ENCODE data around the gene SH3BGRL2.
"Not testable (repeated sequence)": the region's sequence is repeated elsewhere in the genome, so short reads cannot be mapped to it uniquely, and the experiment has no call there.

The SH3BGRL2 gene

DNA sequence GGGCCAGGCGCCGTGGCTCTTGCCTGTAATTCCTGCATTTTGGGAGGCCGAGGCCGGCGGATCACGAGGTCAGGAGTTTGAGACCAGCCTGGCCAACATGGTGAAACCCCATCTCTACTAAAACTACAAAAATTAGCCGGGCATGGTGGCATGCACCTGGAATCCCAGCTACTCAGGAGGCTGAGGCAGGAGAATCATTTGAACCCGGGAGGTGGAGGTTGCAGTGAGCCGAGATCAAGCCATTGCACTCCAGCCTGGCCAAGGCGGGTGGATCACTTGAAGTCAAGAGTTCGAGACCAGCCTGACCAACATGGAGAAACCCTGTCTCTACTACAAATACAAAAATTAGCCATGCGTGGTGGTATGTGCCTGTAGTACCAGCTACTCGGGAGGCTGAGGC, 12.7 kb upstream of the SH3BGRL2 start:
- not testable (repeated sequence) for H3K4me3 ChIP-seq (ENCODE audit: low read length); H3K9ac ChIP-seq (ENCODE audit: low read depth, low read length); H3K27ac ChIP-seq (ENCODE audit: low read length); H3K4me1 ChIP-seq (ENCODE audit: insufficient read depth, low read length); H3K27me3 ChIP-seq (ENCODE audit: insufficient read depth, low read length); H3K36me3 ChIP-seq (ENCODE audit: insufficient read depth, low read depth, low read length); H3K9me3 ChIP-seq (ENCODE audit: insufficient read depth, low read depth, low read length)

DNA sequence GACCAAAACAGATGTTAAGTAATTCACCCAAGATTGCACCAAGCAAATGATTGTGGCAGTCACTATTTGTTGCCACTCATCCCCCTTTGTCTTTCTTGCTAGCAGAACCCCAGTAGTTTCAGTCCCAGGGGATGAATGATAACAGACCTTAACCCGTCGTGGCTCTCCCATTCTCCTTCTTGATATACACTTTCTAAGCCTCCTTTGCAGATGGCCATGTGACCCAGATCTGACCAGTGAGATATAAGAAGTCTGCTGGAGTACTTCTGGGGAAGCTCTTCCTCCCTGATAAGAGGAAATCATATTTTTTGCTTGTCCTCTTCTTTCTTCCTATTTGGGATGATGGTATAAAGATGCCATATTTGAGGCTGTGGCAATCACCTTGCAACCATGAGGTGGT, 9.6 kb upstream of the SH3BGRL2 start:
- no peak overlapping the region for H3K4me3 ChIP-seq (ENCODE audit: low read length)

DNA sequence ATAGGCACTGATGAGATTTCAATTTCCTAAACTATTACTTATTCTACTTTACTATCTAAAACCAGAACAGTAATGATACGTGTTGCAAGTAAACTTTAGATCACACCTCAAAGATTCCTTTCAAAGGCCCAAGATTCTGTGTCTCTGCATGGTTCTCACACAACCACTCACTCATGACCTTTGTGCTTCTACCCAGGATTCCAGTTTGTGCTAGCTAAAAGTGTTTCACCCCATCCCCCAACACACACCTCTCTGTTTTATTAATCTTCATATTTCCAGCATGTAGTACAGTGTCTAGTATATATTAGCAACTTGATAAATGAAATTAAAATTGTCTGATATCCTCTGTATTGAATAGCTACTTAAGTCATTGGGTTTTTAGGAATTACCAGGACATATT, 8.8 kb upstream of the SH3BGRL2 start:
- Histone ChIP-seq H3K9me3 (ENCODE audit: insufficient read depth, low read depth, low read length) (no peaks in the 10 kb centered on the region), H3K27ac (ENCODE audit: low read length) (no peak overlapping the region), H3K9ac (ENCODE audit: low read depth, low read length) (no peak overlapping the region), H3K27me3 (ENCODE audit: insufficient read depth, low read length) (no peaks in the 10 kb centered on the region), H3K4me3 (ENCODE audit: low read length) (no peak overlapping the region), H3K4me1 (ENCODE audit: insufficient read depth, low read length) (peaks cover 4% of the 10 kb centered on the region; the same call in 1 of the 2 replicates), H3K36me3 (ENCODE audit: insufficient read depth, low read depth, low read length) (no peaks in the 10 kb centered on the region)

More for the DNA sequence above, 9.6 kb upstream of the SH3BGRL2 start:
- Histone ChIP-seq H3K27ac (ENCODE audit: low read length) (no peak overlapping the region), H3K9me3 (ENCODE audit: insufficient read depth, low read depth, low read length) (no peaks in the 10 kb centered on the region), H3K9ac (ENCODE audit: low read depth, low read length) (no peak overlapping the region), H3K4me1 (ENCODE audit: insufficient read depth, low read length) (peaks cover 4% of the 10 kb centered on the region; the same call in 1 of the 2 replicates), H3K27me3 (ENCODE audit: insufficient read depth, low read length) (no peaks in the 10 kb centered on the region), H3K36me3 (ENCODE audit: insufficient read depth, low read depth, low read length) (no peaks in the 10 kb centered on the region)

DNA sequence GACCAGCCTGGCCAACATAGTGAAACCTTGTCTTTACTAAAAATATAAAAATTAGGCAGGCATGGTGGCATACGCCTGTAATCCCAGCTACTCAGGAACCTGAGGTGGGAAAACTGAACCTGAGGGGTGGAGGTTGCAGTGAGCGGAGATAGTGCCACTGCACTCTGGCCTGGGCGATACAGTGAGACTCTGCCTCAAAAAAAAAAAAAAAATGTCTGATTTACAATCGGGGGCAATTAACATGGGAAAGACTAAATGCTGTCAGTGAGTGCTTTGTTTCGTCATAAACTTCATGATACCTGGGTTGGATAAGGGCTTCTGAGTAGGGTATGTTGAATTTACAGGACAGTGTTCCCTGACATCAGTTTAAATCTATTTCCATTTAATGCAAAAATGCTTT, 8.0 kb upstream of the SH3BGRL2 start:
- Histone ChIP-seq H3K9me3 (ENCODE audit: insufficient read depth, low read depth, low read length) (no peaks in the 10 kb centered on the region), H3K4me3 (ENCODE audit: low read length) (no peak overlapping the region), H3K36me3 (ENCODE audit: insufficient read depth, low read depth, low read length) (no peaks in the 10 kb centered on the region), H3K27ac (ENCODE audit: low read length) (no peak overlapping the region), H3K27me3 (ENCODE audit: insufficient read depth, low read length) (no peaks in the 10 kb centered on the region), H3K4me1 (ENCODE audit: insufficient read depth, low read length) (peaks cover 4% of the 10 kb centered on the region; the same call in 1 of the 2 replicates), H3K9ac (ENCODE audit: low read depth, low read length) (no peak overlapping the region)

DNA sequence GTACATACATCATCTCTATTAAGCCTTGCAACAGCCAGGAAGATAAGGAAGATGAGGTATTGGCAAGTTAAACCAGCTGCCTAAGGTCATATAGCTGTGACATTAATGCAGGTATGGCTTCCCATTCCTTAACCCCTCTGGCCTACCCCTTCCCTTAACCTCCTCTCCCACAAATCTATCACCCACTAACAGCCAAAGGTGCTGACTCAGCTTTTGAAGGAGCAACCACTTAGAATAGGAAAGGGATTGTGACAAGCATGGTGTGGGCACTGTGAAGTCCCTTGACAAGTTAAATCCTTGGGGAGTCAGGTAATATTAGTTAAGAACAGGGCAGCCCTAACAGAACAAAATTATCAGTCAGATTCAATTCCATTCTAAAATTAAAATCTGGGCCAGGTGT, 5.4 kb upstream of the SH3BGRL2 start:
- no peaks in the 10 kb centered on the region for H3K4me1 ChIP-seq (ENCODE audit: insufficient read depth, low read length)

DNA sequence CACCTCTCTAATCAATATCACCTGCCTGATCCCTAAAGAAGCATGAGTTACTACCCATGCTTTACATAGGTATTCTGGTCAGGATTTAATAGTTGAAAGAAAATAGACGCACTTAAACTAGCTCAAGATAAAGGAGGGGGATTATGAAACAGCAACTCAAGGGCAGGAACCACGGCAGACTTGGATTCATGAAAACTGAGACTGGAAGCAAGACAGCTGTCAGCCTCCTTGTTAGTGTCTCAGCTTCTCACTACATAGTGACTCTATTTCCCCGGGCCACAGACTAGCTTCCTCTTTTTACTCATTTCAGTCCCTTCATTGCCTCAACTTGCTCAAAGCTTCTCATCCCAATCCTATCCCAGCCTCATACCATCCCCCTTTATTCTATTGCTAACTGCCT, 4.3 kb upstream of the SH3BGRL2 start:
- Histone ChIP-seq H3K9me3 (ENCODE audit: insufficient read depth, low read depth, low read length) (no peaks in the 10 kb centered on the region), H3K4me1 (ENCODE audit: insufficient read depth, low read length) (no peaks in the 10 kb centered on the region; the same call in 1 of the 2 replicates), H3K36me3 (ENCODE audit: insufficient read depth, low read depth, low read length) (no peaks in the 10 kb centered on the region), H3K27ac (ENCODE audit: low read length) (no peak overlapping the region), H3K4me3 (ENCODE audit: low read length) (no peak overlapping the region), H3K27me3 (ENCODE audit: insufficient read depth, low read length) (peaks cover 21% of the 10 kb centered on the region), H3K9ac (ENCODE audit: low read depth, low read length) (no peak overlapping the region)

More for the DNA sequence above, 5.4 kb upstream of the SH3BGRL2 start:
- no peaks in the 10 kb centered on the region for H3K9me3 ChIP-seq (ENCODE audit: insufficient read depth, low read depth, low read length)
- H3K27ac ChIP-seq (ENCODE audit: low read length): no peak overlapping the region
- no peaks in the 10 kb centered on the region for H3K36me3 ChIP-seq (ENCODE audit: insufficient read depth, low read depth, low read length)
- H3K9ac ChIP-seq (ENCODE audit: low read depth, low read length): no peak overlapping the region
- H3K27me3 ChIP-seq (ENCODE audit: insufficient read depth, low read length): peaks cover 17% of the 10 kb centered on the region
- H3K4me3 ChIP-seq (ENCODE audit: low read length): no peak overlapping the region

DNA sequence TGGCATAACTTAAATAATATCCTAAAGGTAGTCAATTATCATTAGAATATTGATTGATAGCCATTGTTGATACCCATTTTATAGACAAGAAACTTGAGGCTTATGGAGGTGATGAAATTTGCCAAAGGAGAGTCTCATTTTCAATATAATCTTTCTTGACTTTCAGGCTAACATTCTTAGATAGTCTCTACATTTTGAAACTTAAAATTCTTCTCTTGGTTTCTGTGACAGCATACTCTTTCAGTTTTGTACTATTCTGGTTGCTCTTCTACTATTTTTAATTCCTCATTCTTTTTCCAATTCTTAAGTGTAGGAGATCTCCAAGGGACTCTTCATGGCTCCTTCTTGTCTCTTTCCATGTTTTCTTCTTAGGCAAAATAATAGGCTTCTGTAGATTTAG, 3.7 kb upstream of the SH3BGRL2 start:
- Histone ChIP-seq H3K4me3 (ENCODE audit: low read length) (no peak overlapping the region), H3K36me3 (ENCODE audit: insufficient read depth, low read depth, low read length) (no peaks in the 10 kb centered on the region), H3K27me3 (ENCODE audit: insufficient read depth, low read length) (peaks cover 27% of the 10 kb centered on the region), H3K9me3 (ENCODE audit: insufficient read depth, low read depth, low read length) (no peaks in the 10 kb centered on the region), H3K4me1 (ENCODE audit: insufficient read depth, low read length) (no peaks in the 10 kb centered on the region; the same call in 1 of the 2 replicates), H3K27ac (ENCODE audit: low read length) (no peak overlapping the region), H3K9ac (ENCODE audit: low read depth, low read length) (no peak overlapping the region)

DNA sequence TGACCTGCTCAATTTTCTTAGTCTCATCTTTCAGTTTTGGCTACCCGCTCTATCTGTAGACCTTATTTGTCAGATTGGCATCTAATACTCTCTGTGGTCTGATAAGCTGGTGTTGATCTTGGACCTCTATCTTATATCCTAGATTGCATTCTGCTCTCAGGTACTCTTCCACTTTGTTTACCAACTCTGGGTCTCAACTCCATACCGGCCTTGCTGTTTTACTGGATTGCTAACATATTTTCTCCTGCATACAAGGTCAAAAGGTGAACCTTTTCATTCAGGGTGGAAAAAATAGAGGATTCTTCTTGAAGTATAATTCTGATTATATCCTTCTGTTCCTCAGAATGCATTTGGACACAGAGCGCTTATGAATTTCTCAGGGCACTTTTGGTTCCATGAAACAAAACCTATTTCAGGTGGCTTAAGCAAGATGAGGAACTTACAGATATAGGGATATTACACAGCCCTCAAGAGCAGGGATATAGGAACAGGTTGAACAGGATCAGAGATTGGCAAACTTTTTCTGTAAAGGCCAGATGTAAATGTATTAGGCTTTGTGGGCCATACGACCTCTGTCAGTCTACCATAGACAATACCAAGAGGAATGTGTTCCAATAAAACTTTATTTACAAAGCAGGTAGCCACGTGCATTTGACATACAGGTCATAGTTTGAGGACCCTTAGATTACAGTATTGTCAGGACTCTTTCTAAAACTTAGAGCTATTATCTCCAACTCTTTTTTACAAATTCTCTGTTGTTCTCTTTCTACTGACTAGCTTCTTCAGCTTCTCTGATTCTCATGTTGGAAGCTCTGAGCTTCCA, 2.5 kb upstream of the SH3BGRL2 start:
- Histone ChIP-seq H3K4me3 (ENCODE audit: low read length) (no peak overlapping the region), H3K27me3 (ENCODE audit: insufficient read depth, low read length) (peaks cover 29% of the 10 kb centered on the region), H3K36me3 (ENCODE audit: insufficient read depth, low read depth, low read length) (no peaks in the 10 kb centered on the region), H3K9me3 (ENCODE audit: insufficient read depth, low read depth, low read length) (no peaks in the 10 kb centered on the region), H3K4me1 (ENCODE audit: insufficient read depth, low read length) (peaks cover 2% of the 10 kb centered on the region), H3K27ac (ENCODE audit: low read length) (no peak overlapping the region), H3K9ac (ENCODE audit: low read depth, low read length) (no peak overlapping the region)

DNA sequence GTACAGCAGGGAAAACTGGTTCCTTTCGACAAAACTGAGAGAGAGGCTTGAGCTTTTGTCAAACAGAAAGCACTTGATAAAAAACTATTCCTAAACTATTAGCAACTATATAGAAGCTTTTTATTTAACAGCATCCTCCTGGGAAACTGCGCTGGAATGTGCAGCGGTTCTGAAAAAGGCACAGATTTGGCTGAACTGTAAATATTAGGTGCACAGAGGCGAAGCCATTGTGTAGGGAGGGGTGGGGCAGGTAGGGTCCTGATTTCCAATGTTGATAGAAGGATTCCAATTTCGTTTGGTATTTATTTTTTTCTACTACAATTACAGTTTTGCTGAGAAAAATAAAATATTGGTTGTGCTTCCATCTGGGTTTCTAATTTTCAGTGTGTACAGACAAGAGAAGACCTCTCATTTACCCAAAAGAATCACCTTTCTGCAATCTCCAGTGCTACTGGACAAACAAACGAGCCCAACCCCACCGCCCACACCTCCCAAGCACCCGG, 698 bp upstream of the SH3BGRL2 start:
- Histone ChIP-seq H3K9me3 (ENCODE audit: insufficient read depth, low read depth, low read length) (no peaks in the 10 kb centered on the region), H3K27ac (ENCODE audit: low read length) (no peak overlapping the region), H3K4me3 (ENCODE audit: low read length) (peak overlapping the region; percentile 95), H3K9ac (ENCODE audit: low read depth, low read length) (peak overlapping the region; percentile 77; the same call in 1 of the 2 replicates), H3K4me1 (ENCODE audit: insufficient read depth, low read length) (peaks cover 6% of the 10 kb centered on the region), H3K27me3 (ENCODE audit: insufficient read depth, low read length) (peaks cover 29% of the 10 kb centered on the region), H3K36me3 (ENCODE audit: insufficient read depth, low read depth, low read length) (no peaks in the 10 kb centered on the region)

DNA sequence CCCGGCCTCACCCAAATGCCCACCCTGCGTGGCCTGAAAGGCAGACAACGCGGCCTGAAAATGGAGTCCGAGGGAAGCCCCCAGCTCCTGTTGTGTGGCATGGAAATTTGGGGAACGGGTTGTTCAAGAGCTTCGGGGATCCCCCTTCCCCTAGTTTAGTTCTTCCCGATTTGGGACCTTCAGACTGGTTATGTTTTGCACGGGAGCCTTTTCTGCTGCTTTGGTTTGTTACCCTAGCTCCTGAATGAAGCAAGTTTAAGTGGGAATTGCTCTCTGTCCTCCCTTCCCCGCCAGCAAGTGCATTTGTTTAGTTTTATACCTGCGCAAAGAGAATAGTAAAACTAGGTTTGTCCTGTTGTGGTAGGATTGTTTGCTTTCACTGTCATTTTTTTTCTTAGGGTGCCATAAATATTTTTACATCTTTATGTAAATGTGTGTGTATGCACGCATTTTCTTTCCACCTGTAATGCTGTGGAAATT, 604 bp downstream of the SH3BGRL2 start:
- Histone ChIP-seq H3K9ac (ENCODE audit: low read depth, low read length) (peak overlapping the region; percentile 77; the same call in 1 of the 2 replicates), H3K36me3 (ENCODE audit: insufficient read depth, low read depth, low read length) (no peaks in the 10 kb centered on the region), H3K4me1 (ENCODE audit: insufficient read depth, low read length) (peaks cover 6% of the 10 kb centered on the region), H3K9me3 (ENCODE audit: insufficient read depth, low read depth, low read length) (no peaks in the 10 kb centered on the region), H3K27me3 (ENCODE audit: insufficient read depth, low read length) (peaks cover 29% of the 10 kb centered on the region), H3K4me3 (ENCODE audit: low read length) (peak overlapping the region; percentile 95), H3K27ac (ENCODE audit: low read length) (no peak overlapping the region)

DNA sequence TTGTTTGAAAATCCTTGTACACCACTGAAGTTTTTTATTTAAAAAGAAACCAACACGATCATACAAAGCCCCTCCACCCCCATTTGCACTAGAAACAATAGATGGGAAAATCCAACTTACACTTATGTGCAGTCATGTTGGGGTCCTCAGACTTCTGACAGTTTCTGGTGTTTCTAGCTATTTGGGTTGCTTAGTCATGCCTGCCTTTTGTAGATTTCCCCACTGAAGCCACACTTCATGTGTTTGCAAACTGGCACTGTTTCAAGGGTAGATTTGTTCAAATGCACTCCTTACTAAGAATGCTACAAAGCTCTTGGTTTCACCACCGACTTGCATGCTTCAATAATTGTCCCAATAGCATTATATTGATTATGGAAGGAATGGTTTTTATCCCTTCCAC, 1.5 kb downstream of the SH3BGRL2 start:
- H3K9ac ChIP-seq (ENCODE audit: low read depth, low read length): no peak overlapping the region
- H3K9me3 ChIP-seq (ENCODE audit: insufficient read depth, low read depth, low read length): no peaks in the 10 kb centered on the region
- peaks cover 6% of the 10 kb centered on the region for H3K4me1 ChIP-seq (ENCODE audit: insufficient read depth, low read length)
- H3K27ac ChIP-seq (ENCODE audit: low read length): no peak overlapping the region
- peak overlapping the region; percentile 95 for H3K4me3 ChIP-seq (ENCODE audit: low read length)
- peaks cover 29% of the 10 kb centered on the region for H3K27me3 ChIP-seq (ENCODE audit: insufficient read depth, low read length)
- no peaks in the 10 kb centered on the region for H3K36me3 ChIP-seq (ENCODE audit: insufficient read depth, low read depth, low read length)
